NCI-H2029 treated with DMSO at 0.1 percent for 48 hours (cell line): ENCODE measurements around the gene TMEM63C.

Experiments used
- DNase-seq: peaks from one replicate; lab custom pipeline; 2025; lab: John Stamatoyannopoulos, UW

TMEM63C gene

GRCh38 chr14:77257700-77258099 lies 76.1 kb downstream of the TMEM63C start:
- DNase-seq, result no peak

GRCh38 chr14:77258566-77258965 lies 77.0 kb downstream of the TMEM63C start:
- no peak for DNase-seq

- DNase-seq, result no peak
These were observed 77.6 kb downstream of the TMEM63C start for GRCh38 chr14:77259025-77259715.

- no peak for DNase-seq
These were observed 78.6 kb downstream of the TMEM63C start for GRCh38 chr14:77260199-77260598.

GRCh38 chr14:77260631-77261030 lies 79.0 kb downstream of the TMEM63C start:
- DNase-seq, result no peak

- no peak for DNase-seq
These were observed 83.0 kb downstream of the TMEM63C start for GRCh38 chr14:77264466-77265186.

GRCh38 chr14:77265187-77265515 lies 83.6 kb downstream of the TMEM63C start:
- DNase-seq, result no peak

- no peak for DNase-seq
These were observed 84.2 kb downstream of the TMEM63C start for GRCh38 chr14:77265561-77266335.

GRCh38 chr14:77266336-77266735 lies 84.7 kb downstream of the TMEM63C start:
- no peak for DNase-seq

- DNase-seq, result no peak
These were observed 86.5 kb downstream of the TMEM63C start for GRCh38 chr14:77267937-77268699.

- DNase-seq, result no peak
These were observed 87.5 kb downstream of the TMEM63C start for GRCh38 chr14:77268989-77269600.

GRCh38 chr14:77270361-77271112 lies 88.9 kb downstream of the TMEM63C start:
- DNase-seq, result no peak

- no peak for DNase-seq
These were observed 89.6 kb downstream of the TMEM63C start, which contains the start of gene NGB for GRCh38 chr14:77271113-77271710. Gene NGB (minus strand): TSS chr14:77271206. CDS start chr14:77270937, 269 bp downstream.

- DNase-seq, result no peak
These were observed 90.7 kb downstream of the TMEM63C start for GRCh38 chr14:77272261-77272660.

GRCh38 chr14:77273796-77274195 lies 92.2 kb downstream of the TMEM63C start:
- no peak for DNase-seq

- DNase-seq, result no peak
These were observed 93.5 kb downstream of the TMEM63C start for GRCh38 chr14:77275041-77275580.

- no peak for DNase-seq
These were observed 94.0 kb downstream of the TMEM63C start for GRCh38 chr14:77275601-77276017.

GRCh38 chr14:77276295-77276935 lies 94.8 kb downstream of the TMEM63C start:
- no peak for DNase-seq

- DNase-seq, result no peak
These were observed 95.4 kb downstream of the TMEM63C start for GRCh38 chr14:77276959-77277358.
